Renal cortex interstitium (tissue), 11 donors: ENCODE measurements around the gene L3MBTL3. TPM values are rescaled to one million over a fixed set of nuclear protein-coding genes. Genes with fewer than 3 reads are reported as not detected.
"Not testable (repeated sequence)": the region's sequence is repeated elsewhere in the genome, so short reads cannot be mapped to it uniquely, and the experiment has no call there.

Source experiments
- DNase-seq, 11 donors: peaks; one replicate each; pipeline ENCODE4 v3.0.0-alpha.2; 2013; ENCODE audit warnings: low read depth in 9 of 11, low spot score in 4 of 11; ENCODE audit errors: extremely low read depth in 1 of 11
- polyA plus RNA-seq, 3 donors: library from polyadenylated mRNA; unstranded; fragments of 120-200 nt; gene quantifications; one replicate each; pipeline ENCODE4 v1.2.1, GENCODE V29; 2013; ENCODE audit not compliant: insufficient read length in 3 of 3

The L3MBTL3 gene
- polyA plus RNA-seq, 3 donors: 16.4 to 21.6 (median 19.1) TPM

DNA sequence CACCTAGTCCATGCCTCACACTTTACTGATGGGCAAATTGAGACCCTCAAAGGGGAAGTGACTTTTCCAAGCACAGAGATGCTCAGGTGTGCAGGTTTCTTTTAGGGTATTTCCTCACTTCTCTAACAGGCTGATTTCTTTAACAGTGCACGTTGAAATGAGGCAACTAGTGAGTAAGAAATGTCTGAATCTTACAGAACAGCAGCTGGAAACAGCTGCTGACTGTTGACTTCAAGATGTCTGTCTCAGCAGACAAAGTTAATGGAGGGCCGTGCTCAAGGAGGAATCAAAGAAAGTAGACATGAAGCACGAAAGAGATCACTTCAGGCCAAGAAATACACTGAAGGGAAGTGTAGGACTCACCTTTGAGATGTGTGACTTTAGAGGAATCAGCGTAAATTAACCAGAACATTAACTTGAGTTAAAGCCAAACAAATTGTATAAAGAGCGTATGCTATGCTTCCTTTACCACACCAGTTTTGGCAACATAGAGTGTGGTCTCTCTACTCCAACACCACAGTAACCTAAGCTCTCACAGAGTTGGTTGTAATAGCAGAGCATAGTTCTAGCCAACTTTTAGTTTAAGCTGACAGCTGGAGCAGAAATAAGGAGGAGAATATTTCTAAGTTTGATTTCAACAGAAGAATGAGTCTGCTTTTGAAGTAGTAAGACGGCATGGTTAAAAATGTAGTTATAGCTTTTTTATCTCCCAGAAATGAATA lies 143.5 kb downstream of the L3MBTL3 start:
- DNase-seq: peak; percentile 18 to 51 (median 33)

- no peak for DNase-seq
Observed at GRCh38 chr6:130162421-130162820, 144.0 kb downstream of the L3MBTL3 start.

GRCh38 chr6:130163266-130163665 lies 144.9 kb downstream of the L3MBTL3 start:
- DNase-seq: no peak

GRCh38 chr6:130164251-130164650 lies 145.9 kb downstream of the L3MBTL3 start:
- no peak for DNase-seq

DNA sequence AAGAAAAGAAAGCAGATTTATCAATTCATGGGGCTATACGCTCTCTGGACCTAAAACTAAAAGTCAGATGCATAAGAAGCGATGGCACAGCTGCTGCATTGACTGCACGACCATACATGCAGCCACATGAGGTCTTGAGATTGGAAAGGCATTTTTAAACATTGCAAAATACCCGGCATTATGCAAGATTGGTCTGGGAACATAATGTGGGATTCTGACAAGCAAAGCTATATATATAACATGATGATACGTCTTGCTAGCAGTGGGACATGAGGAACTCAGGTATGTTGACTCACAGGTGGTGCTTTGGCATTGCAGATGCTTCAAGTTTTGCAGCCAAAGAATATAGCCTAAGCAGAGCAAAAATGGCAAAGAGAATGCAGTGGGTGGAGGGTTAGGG lies 149.3 kb downstream of the L3MBTL3 start:
- no peak for DNase-seq

DNA sequence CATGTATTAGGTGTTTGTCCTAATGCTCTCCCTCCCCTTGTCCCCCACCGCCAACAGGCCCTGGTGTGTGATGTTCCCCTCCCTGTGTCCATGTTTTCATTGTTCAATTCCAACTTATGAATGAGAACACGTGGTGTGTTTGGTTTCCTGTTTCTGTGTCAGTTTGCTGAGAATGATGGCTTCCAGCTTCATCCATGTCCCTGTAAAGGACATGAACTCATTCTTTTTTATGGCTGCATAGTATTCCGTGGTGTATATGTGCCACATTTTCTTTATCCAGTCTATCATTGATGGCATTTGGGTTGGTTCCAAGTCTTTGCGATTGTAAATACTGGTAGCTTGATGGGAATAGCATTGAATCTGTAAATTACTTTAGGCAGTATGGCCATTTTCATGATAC lies 151.8 kb downstream of the L3MBTL3 start:
- not testable (repeated sequence) for DNase-seq

GRCh38 chr6:130173377-130174004 lies 155.1 kb downstream of the L3MBTL3 start:
- not testable (repeated sequence) for DNase-seq

- no peak for DNase-seq
Observed at GRCh38 chr6:130176378-130176777, 158.0 kb downstream of the L3MBTL3 start.

DNA sequence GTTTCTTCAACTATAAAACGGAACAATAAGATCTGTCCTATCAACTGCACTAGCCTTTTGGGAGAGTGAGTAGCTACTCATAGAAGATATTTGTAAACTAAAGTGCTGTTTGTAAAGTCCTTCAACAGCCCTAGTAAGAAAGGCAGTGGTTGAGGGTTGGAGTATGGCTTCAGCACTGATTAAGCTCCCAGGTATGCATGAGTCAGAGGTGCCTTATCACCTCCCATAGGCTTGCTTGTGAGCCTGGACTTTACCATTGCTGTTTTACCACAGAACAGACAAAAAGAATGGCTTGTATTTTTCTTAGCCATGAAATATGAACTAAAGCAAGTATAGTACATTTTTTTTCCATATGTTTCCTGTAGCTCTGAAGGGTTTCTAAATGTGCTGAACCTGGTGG lies 160.3 kb downstream of the L3MBTL3 start:
- no peak for DNase-seq

- no peak for DNase-seq
Observed at GRCh38 chr6:130182466-130182865, 164.1 kb downstream of the L3MBTL3 start.

GRCh38 chr6:130183271-130184222 lies 165.2 kb downstream of the L3MBTL3 start:
- no peak for DNase-seq

DNA sequence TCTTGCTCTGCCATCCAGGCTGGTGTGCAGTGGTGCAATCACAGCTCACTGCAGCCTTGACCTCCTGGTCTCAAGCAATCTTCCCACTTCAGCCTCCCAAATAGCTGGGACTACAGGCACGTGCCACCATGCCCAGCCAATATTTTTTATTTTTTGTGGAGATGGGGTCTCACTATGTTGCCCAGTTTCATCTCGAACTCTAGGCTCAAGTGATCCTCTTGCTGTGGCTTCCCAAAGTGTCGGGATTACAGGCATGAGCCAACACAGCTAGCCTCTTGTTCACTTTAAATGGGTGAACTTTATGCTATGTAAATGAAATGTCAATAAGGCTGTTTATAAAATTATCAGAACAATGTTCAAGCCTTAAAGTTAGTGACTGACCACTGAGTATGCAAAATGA lies 167.3 kb downstream of the L3MBTL3 start:
- DNase-seq: no peak

DNA sequence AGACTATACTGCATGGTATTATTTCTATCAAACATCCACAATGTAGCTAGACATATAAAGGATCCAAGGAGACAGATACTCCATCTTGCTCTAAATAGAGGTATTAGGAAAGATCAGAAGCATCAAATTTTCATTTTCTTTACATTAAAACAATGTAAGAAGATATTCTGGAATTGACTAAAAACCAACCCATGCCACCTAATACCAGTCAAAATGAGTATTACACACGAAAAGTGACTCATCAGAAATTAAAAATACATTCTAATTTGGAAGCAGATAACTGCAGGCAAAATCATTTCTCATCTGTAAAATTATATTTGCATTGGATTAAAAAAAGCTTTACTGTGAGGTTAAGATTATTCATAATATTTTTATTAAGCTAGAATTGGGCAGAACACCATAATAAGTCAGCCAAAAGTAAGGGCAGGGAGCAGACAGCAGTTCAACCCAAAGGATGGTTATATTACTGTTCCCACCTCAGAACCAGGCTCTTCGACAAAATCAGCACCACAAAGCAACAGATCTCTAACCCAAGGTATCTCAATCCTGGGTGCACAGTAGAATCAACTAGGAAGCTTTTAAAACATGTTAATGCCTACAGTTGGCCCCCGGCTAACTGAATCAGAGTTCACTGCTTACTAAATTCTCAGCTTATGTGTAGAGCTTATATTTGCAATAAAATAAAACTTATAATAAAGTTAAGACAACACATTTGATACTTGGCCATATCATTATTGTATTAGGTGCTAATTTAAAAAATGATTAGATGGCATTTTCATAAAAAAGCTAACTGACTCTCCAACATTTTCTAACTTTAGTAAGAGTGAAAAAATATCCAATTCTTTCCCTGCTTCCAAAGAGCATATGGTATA lies 169.2 kb downstream of the L3MBTL3 start:
- DNase-seq: no peak

DNA sequence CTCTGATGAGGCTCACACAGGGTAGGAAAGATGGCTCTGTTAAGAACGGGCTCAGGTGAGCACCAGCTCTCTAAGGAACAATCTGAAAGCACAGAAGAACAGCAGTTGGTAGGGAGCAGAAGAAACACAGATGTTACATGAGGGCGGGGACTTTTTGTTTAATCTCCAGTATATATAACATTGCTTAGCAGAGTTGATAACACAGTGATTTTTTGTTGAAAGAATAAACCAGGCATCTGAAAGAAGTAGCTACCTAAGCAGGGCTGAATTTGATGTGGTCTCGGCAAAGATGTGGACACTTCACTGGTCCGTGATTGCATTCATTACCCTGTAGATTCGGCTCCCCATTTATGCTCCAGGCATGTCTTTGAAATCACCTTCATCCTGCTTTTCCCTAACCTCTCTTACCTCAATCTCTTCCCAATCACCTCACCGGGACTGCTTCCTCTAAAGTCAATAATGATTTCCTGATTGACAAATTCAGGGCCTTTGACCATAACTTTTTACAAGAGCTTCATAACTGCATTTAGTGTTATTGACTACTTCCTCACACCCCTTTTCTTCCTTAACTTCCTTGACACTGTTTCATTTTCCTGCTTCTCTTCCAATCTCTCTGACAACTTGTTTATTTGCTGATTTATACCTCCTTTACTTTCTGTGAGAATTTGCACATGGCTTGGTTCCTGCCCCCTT lies 170.0 kb downstream of the L3MBTL3 start:
- DNase-seq: no peak

DNA sequence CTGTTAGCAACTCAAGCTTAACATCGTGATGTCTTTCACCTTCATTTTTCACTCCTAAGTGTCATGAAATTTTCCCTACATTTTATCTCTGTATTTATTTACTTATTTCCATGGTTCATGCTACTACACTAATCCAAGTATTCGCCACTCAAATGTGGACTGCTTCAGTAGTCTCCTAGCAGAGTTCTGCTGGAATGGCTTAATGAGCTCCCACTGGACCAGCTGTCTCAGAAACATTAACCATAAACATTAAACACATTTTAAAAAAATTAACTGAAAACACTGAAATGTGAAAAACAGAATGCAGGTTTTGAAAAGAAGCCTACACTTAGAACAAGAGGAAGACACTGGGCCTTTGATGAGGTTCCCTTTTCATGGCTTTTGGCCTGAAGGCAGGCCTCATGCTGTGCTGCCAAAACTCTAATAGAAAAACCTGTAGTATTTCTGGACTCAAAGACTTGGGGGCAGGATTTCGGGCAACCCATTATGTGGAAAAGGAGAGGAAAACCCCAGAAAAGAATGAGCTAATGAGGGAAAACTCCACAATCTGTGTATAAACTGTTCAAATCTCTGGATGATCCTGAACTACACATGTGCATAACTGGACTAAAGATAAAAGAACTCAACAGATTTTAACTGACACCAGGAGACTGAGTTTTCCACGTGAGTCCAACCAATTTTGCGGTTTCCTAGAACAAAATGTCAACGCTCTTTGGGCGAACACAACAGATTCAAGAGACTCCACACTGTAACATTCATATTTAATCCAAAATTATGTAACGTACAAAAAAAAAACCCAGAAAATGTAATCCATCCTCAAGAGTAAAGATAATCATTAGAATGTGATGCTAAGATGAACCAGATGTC lies 171.4 kb downstream of the L3MBTL3 start:
- DNase-seq: no peak
